HG02973 (cell line): ENCODE results near the gene SPSB2.

Source experiments
- ATAC-seq: cut with Tn5 transposase; IDR thresholded peaks from one replicate; pipeline ENCODE4 v1.9.1; 2021; ENCODE audit warnings: moderate library complexity; ENCODE audit not compliant: unreplicated experiment

The SPSB2 gene

DNA sequence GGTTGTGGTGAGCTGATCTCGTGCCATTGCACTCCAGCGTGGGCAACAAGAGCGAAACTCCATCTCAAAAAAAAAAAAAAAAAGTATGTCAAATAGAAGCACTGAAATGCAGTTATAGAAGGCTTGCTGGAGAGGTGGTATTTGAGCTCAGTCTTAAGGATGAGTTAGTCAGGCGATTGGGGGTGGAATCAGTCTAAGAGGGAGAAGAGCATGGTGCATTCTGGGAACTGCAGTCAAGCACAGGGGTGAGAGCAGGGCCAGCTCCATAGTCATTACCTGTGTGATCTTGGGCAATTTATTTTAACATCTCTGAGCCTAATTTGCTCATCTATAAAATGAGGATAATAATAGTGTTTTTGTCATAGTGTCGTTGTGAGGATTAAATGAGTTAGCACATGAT lies 38.2 kb downstream of the SPSB2 start:
- ATAC-seq = no peak

- no peak for ATAC-seq
These were observed 38.8 kb downstream of the SPSB2 start for GRCh38 chr12:6834254-6834653.

DNA sequence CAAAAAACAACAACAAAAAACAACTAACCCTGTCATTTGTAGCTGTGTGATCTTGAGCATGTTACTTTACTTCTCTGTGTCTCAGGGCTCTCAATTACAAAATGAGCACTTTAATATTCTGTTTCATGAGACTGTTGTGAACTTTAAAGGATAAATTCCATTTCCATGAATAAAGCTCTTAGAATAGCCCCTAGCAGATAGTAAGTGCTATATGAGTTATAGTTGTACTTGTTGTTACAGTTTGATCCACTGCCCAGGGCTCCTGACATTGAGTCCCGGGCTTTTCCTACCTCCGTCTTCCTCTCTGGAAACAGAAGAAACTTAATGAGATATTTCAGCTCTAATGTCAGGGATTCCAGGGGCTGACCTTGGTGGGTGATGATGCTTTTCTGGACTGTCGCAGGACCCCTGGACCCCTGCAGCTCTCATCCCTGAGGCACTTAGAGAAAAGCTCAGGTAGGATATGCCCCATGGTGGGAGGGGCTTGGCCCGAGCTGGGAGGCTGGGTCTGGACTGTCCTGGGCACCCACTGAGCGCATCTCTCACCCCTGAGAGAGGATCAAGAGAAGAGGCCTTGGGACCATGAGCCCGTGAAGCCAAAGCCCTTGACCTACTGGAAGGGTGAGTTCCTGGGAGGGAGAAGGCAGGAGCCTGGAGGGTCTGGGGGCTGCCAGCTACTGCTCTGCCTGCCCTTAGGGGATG lies 39.8 kb downstream of the SPSB2 start:
- ATAC-seq = no peak

- no peak for ATAC-seq
These were observed 41.0 kb downstream of the SPSB2 start for GRCh38 chr12:6832125-6832524.

DNA sequence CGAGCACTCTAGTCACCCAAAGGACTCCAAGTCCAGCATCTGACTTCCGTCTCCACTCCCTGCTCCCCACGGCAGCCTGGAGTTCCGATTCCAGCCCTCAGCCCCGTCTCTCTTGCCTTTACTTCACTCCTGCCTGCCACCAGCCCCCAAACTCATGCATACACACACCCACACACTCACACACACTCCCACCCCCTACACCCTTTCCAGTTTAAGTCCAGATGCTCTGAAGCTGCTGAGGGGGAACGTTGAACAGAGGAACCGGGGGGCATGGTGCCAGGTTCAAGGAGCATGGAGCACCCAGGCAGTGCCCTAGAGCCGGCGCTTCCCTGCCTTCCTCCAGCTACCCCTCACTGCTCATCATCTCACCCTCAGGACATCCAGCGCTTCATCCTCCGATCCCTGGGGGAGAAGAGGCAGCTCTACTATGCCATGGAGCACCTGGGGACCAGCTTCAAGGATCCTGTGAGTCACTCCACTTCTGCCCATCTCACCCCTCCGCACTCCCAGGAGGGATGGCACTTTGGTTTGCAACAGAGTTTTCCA lies 41.6 kb downstream of the SPSB2 start:
- ATAC-seq = no peak

GRCh38 chr12:6830999-6831398 lies 42.1 kb downstream of the SPSB2 start:
- ATAC-seq = no peak

- ATAC-seq = no peak
These were observed 42.7 kb downstream of the SPSB2 start for GRCh38 chr12:6830286-6830890.

DNA sequence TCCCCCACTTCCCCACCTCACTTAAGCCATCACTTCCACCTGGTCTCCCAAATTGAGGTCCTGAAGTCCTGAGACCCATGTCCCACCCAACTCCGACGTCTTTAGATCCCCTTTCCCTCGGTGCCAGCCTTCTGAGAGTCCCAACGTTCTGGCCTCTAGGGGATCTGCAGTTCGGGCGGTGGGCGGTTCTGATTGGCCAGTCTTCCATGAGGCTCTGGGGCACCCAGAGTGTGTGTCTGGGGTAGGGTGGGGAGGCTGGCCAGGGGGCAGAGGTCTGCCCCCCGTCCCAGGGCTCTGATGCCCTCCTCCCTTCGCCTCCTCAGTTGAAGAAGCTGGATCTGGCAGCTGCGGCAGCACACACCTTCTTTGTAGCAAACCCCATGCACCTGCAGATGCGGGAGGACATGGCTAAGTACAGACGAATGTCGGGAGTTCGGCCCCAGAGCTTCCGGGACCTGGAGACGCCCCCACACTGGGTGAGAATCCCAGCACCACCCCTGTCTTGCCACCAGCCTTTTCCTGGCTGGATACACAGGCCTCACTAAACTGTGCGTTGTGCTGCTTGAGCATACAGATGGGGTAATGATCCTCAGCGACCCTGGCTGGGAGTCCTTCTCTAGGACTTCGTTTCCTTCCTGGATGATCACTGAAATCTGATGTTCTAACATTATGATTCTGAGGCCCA lies 43.4 kb downstream of the SPSB2 start:
- no peak for ATAC-seq

GRCh38 chr12:6828781-6829535 lies 44.1 kb downstream of the SPSB2 start:
- ATAC-seq = no peak

GRCh38 chr12:6827982-6828780 lies 44.9 kb downstream of the SPSB2 start, which contains the start of gene P3H3:
Gene P3H3 (plus strand): TSS chr12:6828407. CDS start chr12:6828441, 34 bp downstream.
- no peak for ATAC-seq

- ATAC-seq = no peak
These were observed 45.6 kb downstream of the SPSB2 start for GRCh38 chr12:6827437-6827911.

DNA sequence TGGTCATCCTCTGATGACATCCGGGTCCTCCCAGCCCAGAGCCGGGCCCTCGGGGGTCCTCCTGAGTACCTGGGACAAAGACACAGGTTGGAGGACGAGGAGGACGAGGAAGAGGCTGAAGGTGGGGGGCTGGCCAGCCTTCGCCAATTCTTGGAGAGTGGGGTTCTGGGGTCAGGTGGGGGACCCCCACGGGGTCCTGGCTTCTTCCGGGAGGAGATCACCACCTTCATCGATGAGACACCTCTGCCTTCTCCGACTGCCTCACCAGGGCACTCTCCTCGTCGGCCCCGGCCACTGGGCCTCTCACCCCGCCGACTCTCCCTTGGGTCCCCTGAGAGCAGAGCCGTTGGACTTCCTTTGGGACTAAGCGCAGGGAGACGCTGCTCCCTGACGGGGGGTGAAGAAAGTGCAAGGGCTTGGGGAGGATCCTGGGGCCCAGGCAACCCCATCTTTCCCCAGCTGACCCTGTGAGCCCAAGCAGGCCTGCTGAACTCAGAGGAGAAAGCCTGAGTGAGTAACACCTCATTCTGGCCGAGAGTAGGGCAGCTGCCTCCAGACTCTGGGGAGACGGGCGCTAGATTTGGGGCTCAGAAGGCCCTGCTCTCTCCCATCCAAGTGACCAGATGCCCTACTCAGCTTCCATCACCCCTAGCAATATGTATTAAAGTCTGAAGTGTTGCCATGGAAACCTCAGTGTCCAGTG lies 46.2 kb downstream of the SPSB2 start:
- no peak for ATAC-seq

- ATAC-seq = no peak
These were observed 46.9 kb downstream of the SPSB2 start for GRCh38 chr12:6826125-6826733.

GRCh38 chr12:6825398-6826124 lies 47.5 kb downstream of the SPSB2 start:
- ATAC-seq = no peak

DNA sequence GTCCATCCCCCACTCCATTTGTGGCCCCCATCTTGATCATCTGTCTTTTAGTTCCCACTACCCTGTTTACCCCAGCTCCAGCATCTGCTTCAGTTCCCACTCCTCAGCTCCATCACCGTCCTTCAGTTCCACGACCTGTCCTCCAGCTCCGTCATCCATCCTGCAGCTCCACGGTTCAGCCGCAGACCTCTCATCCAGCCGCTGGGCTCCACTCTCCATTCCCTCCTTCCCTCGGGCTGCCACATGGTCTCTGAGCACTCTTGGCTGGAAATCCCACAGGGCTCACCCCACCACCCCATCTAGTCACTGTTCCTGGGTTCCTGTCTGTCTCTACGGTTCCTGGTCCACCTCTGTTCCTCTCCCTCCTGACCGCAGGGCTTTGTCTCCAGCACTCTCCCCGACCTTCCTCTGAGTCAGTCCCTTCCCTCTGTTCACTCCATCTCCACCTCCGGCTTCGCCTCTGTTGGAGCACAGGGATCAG lies 48.2 kb downstream of the SPSB2 start:
- no peak for ATAC-seq

DNA sequence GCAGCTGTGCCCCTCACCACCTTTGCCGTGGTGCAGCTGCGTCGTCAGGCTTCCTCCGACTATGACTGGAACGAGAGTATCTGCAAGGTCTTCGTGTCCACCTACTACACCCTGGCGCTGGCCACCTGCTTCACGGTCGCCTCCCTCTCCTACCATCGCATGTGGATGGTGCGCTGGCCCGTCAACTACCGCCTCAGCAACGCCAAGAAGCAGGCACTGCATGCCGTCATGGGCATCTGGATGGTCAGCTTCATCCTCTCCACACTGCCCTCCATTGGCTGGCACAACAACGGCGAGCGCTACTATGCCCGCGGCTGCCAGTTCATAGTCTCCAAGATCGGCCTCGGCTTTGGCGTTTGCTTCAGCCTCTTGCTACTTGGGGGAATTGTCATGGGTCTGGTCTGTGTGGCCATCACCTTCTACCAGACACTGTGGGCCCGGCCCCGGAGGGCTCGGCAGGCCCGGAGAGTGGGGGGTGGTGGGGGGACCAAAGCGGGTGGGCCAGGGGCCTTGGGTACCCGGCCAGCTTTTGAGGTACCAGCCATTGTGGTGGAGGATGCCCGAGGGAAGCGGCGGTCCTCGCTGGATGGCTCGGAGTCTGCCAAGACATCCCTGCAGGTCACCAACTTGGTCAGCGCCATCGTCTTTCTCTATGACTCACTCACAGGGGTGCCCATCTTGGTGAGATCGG lies 48.9 kb downstream of the SPSB2 start:
- ATAC-seq = no peak

GRCh38 chr12:6823182-6824084 lies 49.7 kb downstream of the SPSB2 start:
- ATAC-seq = no peak
